GM21367 (cell line): ENCODE data around the gene ACY1.

Experiments
- ATAC-seq: cut with Tn5 transposase; IDR thresholded peaks from one replicate; pipeline ENCODE4 v1.9.1; 2021; ENCODE audit not compliant: unreplicated experiment

Gene ACY1

DNA sequence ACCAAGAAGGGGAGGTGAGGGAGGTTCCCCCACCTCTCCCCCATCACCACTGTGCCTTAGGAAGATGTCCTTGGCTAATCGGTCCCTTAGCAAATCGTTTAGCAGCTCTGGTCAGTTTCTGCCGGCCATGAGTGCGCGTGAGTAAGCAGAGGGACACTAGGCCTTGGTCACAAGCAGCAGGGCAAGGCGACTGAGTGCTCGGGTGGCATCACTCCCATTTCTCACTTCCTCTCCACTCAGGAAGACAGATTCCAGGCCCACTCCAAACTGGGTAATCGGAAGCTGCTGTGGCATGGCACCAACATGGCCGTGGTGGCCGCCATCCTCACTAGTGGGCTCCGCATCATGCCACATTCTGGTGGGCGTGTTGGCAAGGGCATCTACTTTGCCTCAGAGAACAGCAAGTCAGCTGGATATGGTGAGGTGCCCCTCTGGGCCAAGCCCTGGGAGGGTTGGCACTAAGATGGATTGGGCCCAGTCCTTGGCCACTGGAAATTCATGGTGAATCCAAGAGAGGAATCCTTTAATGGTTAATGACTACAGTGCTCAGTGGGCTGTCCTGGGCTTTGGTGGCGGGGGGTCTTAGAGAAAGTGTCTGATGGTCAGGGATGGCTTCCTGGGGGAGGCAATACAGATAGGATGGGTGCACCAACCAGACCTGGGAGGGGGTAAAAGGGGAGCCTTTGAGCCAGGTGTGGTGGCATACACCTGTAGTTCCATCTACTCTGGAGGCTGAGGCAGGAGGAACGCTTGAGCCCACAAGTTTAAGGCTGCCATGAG is 37.2 kb upstream of the ACY1 start:
- no peak for ATAC-seq

DNA sequence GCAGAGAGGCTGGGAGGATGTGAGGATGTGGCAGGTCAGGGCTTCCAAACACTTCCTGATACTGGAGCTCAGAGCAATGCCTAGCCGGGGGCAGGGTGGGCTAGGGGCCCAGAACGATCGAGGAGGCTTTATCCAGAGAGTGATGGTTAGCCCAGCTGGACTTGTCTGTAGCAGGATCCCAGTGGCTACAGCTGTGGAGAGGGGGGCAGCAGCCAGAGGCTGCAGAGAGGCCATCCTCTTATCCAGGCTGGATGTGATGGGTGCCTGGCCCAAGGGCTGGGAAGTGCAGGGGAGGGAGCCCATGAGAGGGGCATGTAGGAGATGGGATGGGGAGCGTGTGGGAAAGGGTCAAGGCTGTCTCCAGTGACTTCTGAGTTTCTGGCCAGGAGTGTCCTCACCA is 36.5 kb upstream of the ACY1 start:
- ATAC-seq = no peak

DNA sequence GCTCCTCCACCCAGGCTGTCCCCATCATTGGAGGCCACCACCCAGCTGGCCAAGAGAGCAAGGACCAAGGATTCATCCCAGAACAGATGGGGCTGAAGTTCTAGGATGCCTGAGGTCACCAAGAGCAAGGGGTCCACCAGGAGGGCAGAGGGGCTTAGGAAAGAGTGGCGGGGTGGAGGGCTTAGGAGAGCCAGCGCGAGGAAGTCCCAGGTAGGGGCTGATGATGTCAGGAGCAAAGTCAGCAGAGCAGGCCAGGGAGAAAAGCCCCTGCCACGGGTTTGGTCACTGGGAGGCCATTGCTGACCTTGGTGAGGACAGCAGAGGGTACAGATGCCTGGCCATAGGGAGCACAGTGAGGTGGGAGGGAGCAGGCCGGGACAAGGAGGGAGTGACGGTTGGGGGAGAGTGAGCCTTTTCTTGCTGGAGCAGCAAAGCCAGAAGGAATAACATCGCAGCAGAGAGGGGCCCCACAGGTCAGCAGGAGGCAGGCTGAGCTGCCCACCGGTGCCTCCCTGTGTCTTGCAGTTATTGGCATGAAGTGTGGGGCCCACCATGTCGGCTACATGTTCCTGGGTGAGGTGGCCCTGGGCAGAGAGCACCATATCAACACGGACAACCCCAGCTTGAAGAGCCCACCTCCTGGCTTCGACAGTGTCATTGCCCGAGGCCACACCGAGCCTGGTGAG is 36.0 kb upstream of the ACY1 start:
- ATAC-seq = no peak

DNA sequence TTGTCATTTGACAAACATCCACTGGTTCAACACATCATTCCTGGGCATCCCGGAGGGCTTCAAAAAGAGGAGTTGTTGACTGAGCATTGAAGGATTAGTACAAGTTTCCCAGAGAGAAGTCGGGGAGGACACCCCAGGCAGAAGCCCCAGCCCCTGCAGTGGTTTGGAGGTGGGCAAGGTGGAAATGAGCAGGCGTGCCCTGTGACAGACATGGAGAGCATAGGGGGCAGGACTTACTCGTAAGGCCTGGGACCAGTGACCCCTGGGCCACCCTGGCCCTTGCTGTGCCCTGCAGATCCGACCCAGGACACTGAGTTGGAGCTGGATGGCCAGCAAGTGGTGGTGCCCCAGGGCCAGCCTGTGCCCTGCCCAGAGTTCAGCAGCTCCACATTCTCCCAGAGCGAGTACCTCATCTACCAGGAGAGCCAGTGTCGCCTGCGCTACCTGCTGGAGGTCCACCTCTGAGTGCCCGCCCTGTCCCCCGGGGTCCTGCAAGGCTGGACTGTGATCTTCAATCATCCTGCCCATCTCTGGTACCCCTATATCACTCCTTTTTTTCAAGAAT is 35.2 kb upstream of the ACY1 start:
- no peak for ATAC-seq

DNA sequence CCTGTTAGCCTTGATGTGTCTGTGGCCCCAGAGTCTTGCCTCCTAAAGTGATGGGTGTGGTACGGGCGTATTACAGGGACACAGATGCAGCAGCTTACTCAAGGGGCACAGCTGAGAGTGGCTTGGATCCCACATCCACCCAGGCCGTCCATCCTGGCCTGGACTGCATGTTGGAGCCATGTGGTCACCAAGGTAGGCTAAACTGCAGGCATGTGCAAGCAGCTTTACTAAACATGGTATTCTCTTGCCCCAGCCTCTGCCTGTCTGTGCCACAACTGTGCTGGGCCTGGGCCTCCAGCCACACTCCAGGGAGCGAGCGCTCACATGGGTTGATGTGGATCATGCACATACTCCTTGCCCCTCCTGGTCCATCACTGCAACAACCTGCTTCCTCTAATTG is 34.2 kb upstream of the ACY1 start:
- ATAC-seq = no peak

DNA sequence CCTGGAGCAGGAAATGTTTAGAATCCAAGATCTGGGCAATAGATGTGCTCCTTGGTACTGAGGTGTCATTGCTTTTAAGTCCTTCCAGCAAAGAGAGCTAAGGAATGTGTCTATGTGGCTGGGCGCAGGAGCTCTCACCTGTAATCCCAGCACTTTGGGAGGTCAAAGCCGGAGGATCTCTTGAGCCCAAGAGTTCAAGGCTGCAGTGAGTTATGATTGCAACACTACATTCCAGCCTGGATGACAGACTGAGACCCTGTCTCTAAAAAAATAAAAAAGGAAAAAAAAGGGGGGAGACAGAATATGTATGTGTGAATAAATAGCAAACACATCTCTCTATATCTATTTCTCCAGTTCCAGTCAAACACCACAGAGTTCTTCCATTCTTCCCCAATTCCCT is 32.4 kb upstream of the ACY1 start:
- no peak for ATAC-seq

DNA sequence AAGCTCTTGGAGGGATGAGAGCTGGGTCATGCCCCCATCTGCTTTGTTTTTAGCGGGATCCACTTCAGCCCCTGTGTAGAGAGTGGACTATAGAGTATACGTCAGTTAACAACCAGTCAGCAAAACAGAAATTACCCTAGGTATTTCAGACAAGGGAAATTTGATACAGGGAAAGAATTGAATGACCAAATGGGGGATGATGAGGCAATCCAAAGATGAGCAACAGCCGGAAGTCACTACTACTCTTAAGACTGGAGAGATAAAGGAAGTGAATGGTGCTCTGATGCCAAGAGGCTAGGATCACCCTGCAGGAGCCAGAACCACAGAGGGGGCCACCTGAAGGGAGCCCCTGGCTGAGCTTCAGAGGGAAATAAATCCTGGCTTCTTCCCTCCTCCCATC is 29.9 kb upstream of the ACY1 start:
- ATAC-seq = no peak

DNA sequence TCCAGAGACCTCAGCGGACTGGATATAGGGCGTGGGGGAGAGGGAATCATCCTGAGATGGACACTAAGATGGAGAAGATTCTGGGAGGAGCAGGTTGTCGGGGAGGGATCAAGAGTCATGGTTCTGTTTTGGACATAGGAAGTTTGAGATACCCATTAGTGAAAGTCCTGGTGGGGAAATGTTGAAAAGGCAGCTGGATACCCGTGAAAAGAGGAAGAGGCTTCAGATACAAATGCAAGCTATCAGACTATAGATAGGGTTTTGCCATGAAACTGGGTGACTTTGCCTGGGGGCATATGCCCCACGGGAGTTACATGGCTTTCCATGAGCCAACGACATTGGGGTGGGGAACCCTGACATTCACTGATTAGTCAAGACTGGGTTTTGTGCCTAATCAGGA is 29.2 kb upstream of the ACY1 start:
- ATAC-seq = no peak

DNA sequence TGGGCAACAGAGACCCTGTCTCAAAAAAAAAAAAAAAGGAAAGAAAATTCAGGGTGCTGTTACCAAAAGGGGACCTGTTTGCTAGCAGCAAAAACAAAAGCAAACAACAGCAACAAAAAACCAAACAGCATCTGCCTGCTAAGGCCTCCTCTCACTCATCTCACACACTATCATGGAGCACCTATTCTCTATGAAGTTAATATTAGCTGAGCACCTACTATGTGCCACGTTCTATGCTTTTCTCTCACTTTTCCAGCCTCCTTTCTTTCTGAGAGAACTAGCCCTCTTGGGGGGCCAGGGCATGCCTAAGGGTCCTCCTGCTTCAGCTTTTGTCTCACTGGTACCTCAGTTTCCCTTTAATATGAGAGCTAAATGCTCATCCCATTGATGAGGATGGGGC is 28.6 kb upstream of the ACY1 start:
- ATAC-seq = no peak

DNA sequence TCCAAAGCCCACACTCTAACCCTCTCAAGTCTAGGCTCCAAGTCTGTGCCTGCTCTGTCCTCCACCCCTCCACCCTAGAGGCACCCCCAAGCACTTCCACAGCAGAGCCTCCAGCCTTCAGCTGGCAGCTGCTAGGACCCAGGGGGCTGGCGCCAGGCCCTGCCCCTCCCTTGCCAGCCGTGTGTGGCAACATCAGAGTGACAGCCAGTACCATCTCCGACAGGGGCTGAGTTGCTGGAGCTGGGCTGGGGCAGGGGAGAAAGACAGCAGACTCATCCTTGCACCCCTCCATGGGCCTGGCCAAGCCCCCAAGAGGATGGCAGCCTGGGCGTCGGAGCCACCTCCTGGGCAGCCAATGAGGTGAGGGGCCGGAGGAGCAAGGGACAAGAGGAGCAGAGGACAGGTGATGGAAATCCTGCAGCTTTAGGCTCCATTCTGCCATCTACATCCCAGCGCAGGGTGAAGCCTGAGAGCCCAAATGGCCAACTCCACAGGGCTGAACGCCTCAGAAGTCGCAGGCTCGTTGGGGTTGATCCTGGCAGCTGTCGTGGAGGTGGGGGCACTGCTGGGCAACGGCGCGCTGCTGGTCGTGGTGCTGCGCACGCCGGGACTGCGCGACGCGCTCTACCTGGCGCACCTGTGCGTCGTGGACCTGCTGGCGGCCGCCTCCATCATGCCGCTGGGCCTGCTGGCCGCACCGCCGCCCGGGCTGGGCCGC is 28.0 kb upstream of the ACY1 start, which contains the start of gene GPR62:
GPR62 (plus strand) TSS at position 207 of the 718 bp plus-strand sequence; CDS start at position 479, 272 bp downstream.
- no peak for ATAC-seq

DNA sequence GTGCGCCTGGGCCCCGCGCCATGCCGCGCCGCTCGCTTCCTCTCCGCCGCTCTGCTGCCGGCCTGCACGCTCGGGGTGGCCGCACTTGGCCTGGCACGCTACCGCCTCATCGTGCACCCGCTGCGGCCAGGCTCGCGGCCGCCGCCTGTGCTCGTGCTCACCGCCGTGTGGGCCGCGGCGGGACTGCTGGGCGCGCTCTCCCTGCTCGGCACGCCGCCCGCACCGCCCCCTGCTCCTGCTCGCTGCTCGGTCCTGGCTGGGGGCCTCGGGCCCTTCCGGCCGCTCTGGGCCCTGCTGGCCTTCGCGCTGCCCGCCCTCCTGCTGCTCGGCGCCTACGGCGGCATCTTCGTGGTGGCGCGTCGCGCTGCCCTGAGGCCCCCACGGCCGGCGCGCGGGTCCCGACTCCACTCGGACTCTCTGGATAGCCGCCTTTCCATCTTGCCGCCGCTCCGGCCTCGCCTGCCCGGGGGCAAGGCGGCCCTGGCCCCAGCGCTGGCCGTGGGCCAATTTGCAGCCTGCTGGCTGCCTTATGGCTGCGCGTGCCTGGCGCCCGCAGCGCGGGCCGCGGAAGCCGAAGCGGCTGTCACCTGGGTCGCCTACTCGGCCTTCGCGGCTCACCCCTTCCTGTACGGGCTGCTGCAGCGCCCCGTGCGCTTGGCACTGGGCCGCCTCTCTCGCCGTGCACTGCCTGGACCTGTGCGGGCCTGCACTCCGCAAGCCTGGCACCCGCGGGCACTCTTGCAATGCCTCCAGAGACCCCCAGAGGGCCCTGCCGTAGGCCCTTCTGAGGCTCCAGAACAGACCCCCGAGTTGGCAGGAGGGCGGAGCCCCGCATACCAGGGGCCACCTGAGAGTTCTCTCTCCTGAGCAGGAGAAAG is 27.2 kb upstream of the ACY1 start:
- no peak for ATAC-seq

DNA sequence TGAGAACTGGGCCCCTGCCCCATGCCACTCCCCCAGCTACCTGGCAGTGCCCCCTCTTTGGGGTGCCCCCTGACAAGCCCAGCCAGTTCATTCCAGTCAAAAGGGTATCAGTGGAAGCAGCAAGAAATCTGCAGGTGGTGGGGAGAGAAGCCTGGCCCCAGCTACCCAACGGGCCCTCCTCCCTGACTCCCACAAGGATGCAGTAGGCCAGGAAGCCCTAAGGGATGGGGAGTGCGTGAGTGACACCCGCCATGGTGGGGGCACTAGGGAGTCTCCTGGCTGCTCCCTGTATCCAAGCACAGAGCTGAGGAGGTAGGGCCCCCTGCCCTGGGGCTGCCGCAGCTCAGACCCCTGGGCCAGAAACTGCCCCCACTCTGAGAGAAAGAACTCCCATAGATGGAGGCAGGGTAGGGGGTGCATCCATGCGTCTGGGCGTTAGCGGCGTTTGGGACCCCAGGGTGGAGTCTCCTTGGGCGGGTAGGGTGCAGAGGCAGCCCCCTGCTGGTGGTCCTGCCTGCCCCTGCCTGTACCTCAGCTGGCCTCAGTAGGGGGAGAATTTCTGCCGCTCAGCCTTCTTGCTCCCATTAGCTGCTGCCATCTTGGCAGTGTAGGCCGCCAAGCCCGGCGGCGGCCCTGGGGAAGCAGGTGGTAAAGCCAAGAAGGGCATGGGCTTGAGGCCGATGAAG is 25.7 kb upstream of the ACY1 start:
- ATAC-seq = no peak

DNA sequence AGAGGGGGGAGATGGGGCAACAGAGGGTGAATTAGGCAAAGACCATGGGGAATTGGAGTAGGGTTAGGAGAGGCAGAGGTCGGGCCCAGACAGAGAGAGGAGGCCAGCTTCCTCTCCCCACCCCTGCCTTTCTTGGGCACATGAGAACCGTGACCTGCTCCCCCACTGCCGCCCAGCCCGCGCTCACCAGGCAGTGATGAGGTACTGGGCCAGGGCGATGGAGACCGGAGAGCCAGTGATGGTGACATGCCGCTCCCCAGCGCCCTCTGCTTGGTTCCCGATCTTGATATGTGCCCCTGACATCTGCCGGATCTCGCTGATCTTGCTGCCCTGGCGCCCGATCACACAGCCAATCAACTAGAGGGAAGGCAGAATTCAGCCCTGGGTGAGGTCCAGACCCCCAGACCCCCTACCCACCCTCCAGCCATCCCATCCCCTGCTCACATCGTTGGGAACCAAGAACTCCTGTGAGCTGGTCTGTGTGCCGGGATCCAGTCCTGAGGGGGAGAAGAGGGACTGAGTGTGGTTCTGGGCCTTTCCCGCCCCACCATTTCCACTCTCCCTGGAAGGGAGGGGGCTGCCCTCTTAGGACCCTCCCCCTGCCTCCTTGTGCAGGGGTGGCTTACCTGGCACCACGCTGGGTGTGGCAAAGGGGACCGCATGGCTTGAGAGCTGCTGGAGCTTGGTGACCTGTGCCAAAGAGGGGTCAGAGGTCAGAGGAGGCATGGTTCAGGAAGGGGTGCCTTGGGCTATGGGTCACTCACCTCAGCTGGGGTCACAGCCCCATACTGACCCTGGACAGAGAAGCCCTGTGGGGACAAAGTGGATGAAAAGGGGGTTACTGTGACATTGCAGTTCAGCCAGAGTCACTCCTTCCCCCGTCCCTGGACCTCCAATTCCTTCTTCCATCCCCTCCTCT is 24.5 kb upstream of the ACY1 start:
- ATAC-seq = no peak

DNA sequence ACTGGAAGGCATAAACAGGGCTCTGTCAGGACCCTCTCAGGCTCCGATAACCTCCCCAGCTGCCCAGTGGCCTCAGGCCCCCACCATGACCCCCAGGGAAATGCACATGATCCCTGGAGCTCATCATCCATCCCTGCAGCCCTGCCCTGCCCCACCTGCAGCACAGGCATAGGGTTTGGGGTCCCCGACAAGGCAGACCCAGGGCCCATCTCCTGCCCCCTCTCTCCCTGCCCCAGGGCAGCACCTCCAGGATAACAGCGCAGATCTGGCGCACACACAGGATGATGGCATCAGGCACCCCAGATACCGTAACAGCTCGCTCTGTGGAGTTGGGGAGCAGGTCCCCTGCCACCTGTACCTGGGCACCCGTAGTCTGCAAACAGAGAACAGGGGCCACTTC is 23.7 kb upstream of the ACY1 start:
- no peak for ATAC-seq

DNA sequence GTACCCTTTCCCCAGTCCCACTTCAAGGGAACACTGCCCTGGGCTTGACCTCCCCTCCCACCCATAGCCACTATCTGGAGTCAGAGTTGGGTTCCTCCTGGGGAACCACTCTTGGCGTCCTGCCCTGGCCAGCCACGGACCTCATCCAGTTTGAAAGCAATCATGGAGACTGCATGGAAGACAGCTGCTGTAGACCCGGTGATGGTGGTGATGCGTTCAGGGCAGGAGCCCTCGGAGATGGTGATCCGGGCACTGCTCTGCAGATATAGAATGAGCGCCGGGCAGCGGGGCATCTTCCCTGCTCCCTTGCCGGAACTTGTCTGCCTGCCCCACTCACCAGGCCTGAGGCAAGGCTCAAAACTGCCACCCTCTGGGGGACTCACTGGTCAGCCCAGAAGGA is 22.9 kb upstream of the ACY1 start:
- ATAC-seq = no peak

DNA sequence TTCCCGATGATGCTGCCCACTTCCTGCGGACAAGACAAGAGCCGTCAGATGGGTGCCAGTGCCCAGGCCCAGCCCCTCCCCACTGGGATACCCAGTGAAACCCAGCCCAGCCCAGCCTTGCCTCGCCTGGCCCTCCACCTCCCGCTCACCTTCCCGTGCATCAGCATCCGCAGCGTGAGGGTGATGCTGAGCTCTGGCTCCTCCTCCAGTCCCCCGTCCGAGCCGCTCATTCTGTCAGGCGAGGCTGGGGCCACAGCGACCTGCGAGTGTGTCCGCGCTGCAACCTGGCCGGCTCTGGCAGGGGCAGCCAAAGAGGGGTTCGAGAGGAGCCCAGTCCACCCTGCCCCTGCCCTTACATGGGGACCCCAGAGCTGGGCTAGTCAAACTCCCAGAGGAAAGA is 22.3 kb upstream of the ACY1 start:
- no peak for ATAC-seq

DNA sequence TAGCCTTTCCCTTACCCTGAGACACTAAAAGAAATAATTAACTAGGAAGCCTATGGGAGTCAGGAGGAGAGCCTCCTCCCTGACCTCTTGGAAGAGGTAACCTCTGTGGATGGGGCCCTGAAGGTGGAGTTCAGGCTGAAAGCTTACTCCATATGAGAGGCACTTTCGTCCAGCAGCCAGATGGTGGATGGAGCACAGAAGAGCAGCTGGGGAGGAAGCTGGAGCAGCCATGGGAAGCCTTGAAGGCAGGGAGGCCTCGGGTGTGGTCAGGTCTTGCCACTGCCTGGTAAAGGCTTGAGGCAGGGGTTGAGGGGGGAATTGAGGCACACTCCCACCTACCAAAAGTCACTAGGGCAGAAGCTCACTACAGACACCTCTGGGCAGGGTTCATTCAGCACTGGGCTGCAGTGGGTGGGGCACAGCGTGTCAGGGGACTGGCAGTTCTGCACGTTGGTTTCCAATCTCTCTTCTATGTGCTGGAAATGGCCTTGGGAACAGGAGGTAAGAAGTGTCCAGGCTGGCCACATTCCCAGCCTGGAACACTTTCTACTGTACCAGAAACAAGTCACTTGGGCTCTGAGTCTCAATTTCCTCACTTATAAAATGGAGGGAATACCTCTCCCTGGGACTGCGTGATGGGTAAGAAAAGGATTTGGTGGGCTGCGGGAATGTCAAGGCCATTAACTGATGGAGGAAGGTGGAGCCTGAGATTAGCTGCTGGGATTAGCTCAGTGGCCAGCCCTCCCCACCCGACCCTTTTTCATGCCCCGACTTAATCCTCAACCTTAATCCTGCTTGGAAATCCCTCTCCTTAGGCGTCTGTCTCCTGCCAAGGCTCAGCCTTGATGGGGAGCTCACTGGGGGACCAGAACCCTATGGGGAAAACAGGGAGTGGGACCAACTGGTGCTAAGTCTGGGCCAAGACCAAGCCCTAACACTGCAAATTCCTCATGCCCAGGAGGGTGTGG is 21.4 kb upstream of the ACY1 start:
- no peak for ATAC-seq
